Suprapubic skin (tissue), 4 donors: ENCODE data around the gene FLAD1. TPM values are rescaled to one million over a fixed set of nuclear protein-coding genes. Genes with fewer than 3 reads are reported as not detected.

Experiments
- DNase-seq, 2 donors: peaks; one replicate each; pipeline ENCODE4 v3.0.0-alpha.2; 2019; ENCODE audit warnings: low spot score in 2 of 2
- H3K27ac ChIP-seq: fragments of 200-600 bp; sonication (generic); one replicate; pipeline ENCODE4 v1.5.1; 2019
- H3K27me3 ChIP-seq: fragments of 200-600 bp; sonication (generic); one replicate; pipeline ENCODE4 v1.5.1; 2019
- H3K36me3 ChIP-seq: fragments of 200-600 bp; sonication (generic); one replicate; pipeline ENCODE4 v1.5.1; 2019
- H3K4me1 ChIP-seq: fragments of 200-600 bp; sonication (generic); one replicate; pipeline ENCODE4 v1.5.1; 2019
- H3K4me3 ChIP-seq: fragments of 200-600 bp; sonication (generic); one replicate; pipeline ENCODE4 v1.5.1; 2019; ENCODE audit warnings: mild to moderate bottlenecking
- H3K9me3 ChIP-seq: fragments of 200-600 bp; sonication (generic); one replicate; pipeline ENCODE4 v1.5.1; 2019
- CTCF ChIP-seq, 2 donors: fragments of 200-600 bp in 1 of 2; fragments of 450-650 bp in 1 of 2; sonication (generic) in 1 of 2; IDR thresholded peaks; one replicate each; pipeline ENCODE4 v1.5.1; 2016 to 2019; ENCODE audit warnings: antibody characterized with exemption in 2 of 2, mild to moderate bottlenecking in 1 of 2, moderate library complexity in 1 of 2
- EP300 ChIP-seq: sonication (generic); formaldehyde crosslinking; IDR thresholded peaks from one replicate; pipeline ENCODE4 v1.6.1; 2017; ENCODE audit warnings: antibody characterized with exemption
- POLR2A ChIP-seq, 2 donors: fragments of 450-650 bp; IDR thresholded peaks; one replicate each; pipeline ENCODE4 v1.6.1; 2017; ENCODE audit warnings: antibody characterized with exemption in 2 of 2, mild to moderate bottlenecking in 2 of 2, moderate library complexity in 2 of 2
- POLR2AphosphoS5 ChIP-seq, 3 donors: sonication (generic); formaldehyde crosslinking; IDR thresholded peaks; one replicate each; pipeline ENCODE4 v1.6.1; 2017; ENCODE audit warnings: antibody characterized with exemption in 3 of 3
- WGBS: methylation state at CpG from one replicate; pipeline ENCODE4 v1.1.5; 2018; 5-methylcytosine and 5-hydroxymethylcytosine counted together
- total RNA-seq, 4 donors: library from RNA; depleted of rRNA; stranded (reverse); fragments of >200 nt; gene quantifications; one replicate each; pipeline ENCODE4 v1.1.0, GENCODE V29; 2016

The FLAD1 gene
- 10 to 100 TPM; 42.0 to 59.7 (median 52.3) TPM for total RNA-seq

DNA sequence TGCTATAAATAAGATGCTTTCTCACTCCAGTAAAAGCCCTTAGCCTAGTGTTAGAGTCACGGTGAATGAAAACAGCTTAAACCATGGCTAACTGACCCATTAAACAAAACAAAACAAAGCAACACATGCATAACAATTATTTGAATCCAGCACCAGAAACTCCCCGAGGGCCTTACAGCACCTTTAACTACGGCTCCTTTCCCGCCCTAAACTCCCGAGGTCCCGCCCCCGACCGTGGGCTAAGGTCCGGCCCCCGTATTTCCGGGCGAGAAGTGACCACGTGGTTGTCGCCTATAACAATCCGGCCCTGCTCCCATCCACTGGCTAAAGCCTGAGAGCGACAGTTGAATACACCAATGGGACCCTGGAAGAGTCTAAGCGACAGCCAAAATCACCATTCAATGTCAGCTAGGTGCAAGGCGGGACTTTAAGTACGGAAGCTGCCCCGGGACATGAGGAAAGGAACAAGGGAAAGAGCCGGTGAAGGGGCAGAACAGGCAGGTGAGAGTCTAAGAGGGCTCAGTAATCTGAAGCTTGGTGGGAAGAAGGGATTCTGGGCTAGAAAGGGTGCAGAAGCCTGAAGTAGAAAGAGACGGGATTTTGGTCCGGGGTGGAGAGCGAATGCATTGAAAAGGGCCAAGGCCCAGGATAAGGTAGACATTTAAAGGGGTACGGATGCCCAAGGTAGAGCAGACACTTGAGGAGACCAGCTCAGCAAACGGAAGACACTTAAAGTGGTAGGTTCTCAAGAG lies at the start of gene FLAD1:
Gene FLAD1, plus strand, starts transcription at position 448 of the 752 bp plus-strand sequence. CDS start 351 bp downstream, outside the sequence.
- H3K4me1 ChIP-seq: peaks cover 26% of the 10 kb centered on the region
- TF ChIP-seq POLR2A (IDR thresholded peaks at IDR 0.05): no peak
- no peak for TF ChIP-seq CTCF (IDR thresholded peaks at IDR 0.05)
- no peak for TF ChIP-seq EP300
- peak in 2 of 3 donors; percentile 68 to 71 for TF ChIP-seq POLR2AphosphoS5 (IDR thresholded peaks at IDR 0.05)
- under 1% methylated on average over 26 of the region's 26 CpGs for WGBS

DNA sequence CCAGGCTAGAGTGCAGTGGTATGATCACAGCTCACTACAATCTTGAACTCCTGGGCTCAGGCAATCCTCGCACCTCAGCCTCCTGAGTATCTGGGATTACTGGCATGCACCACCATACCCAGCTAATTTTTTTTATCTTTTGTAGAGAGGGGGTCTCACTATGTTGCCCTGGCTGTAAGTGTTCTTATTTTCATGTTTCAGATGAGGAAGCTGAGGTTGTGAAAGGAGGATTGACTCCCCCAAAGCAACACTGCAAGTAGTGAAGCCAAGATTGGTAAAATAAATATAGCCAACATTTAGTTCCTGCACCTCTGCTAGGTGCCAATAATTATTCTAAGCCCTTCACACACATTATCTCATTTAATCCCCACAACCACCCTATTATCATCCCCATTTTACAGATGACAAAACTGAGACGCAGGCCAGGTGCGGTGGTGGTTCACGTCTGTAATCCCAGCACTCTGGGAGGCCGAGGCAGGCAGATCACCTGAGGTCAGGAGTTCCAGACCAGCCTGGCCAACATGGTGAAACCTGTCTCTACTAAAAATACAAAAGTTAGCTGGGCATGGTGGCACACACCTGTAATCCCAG lies 48.7 kb upstream of the FLAD1 start:
- Histone ChIP-seq H3K27ac (no peak overlapping the region), H3K4me1 (peaks cover 45% of the 10 kb centered on the region)
- WGBS: 93% methylated on average over 5 of the region's 5 CpGs

More for the DNA sequence above, at the start of gene FLAD1:
- DNase-seq: peak; percentile 96 to 98
- no peaks in the 10 kb centered on the region for H3K27me3 ChIP-seq
- peak within 1 kb of the TSS; percentile 77 for H3K4me3 ChIP-seq
- peak within 1 kb of the TSS; percentile 86 for H3K27ac ChIP-seq
- peaks cover 14% of the 10 kb centered on the region for H3K36me3 ChIP-seq
- no peaks in the 10 kb centered on the region for H3K9me3 ChIP-seq

DNA sequence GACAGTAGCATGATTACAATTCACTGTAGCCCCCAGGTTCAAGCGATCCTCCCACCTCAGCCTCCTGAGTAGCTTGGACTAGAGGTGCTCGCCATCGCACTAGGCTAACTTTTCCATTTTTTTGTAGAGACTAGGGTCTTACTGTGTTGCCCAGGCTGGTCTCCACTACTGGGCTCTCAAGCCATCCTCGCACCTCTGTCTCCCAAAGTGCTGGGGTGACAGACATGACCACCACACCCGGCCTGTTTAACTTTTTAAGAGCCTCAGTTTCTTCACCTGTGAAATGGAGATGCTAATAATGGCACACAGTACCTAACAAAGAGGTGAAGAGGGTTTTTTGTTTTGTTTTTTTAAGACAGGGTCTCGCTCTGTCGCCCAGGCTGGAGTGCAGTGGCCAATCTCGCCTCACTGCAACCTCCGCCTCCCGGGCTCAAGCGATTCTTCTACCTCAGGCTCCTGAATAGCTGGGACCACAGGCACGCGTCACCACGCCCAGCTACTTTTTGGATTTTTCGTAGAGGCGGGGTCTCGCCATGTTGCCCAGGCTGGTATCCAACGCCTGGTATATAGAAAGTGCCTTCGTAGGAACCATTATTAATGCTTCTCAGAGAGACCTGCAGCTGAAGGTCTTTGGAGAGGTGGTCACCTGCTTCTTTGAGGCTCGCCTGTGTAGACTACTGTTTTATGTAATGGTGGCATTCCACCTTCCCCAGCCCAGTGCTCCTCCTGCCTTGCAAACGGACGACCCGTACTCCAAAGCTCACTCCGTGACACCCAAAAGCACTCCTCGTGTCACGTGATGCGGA lies 47.2 kb upstream of the FLAD1 start:
- peaks cover 59% of the 10 kb centered on the region for H3K4me1 ChIP-seq
- no peak for DNase-seq
- TF ChIP-seq EP300 (peak; percentile 39), POLR2AphosphoS5 (IDR thresholded peaks at IDR 0.05) (no peak), CTCF (IDR thresholded peaks at IDR 0.05) (no peak), POLR2A (IDR thresholded peaks at IDR 0.05) (no peak)

More for the DNA sequence above, 48.7 kb upstream of the FLAD1 start:
- no peak for DNase-seq
- H3K9me3 ChIP-seq: no peaks in the 10 kb centered on the region
- peaks cover 23% of the 10 kb centered on the region for H3K36me3 ChIP-seq
- no peaks in the 10 kb centered on the region for H3K27me3 ChIP-seq
- TF ChIP-seq POLR2AphosphoS5 (IDR thresholded peaks at IDR 0.05): no peak
- TF ChIP-seq CTCF (IDR thresholded peaks at IDR 0.05): no peak
- no peak for TF ChIP-seq EP300
- TF ChIP-seq POLR2A (IDR thresholded peaks at IDR 0.05): no peak
- H3K4me3 ChIP-seq: no peak overlapping the region

GRCh38 chr1:154936555-154937084 lies 46.5 kb upstream of the FLAD1 start, which contains the start of gene PMVK:
Gene PMVK (minus strand): TSS chr1:154936719. CDS start chr1:154936685, 34 bp downstream.
- Histone ChIP-seq H3K36me3 (peaks cover 6% of the 10 kb centered on the region), H3K27me3 (no peaks in the 10 kb centered on the region), H3K27ac (peak within 1 kb of the TSS; percentile 94), H3K9me3 (no peaks in the 10 kb centered on the region), H3K4me1 (peaks cover 66% of the 10 kb centered on the region), H3K4me3 (peak within 1 kb of the TSS; percentile 77)
- peak; percentile 97 to 99 for DNase-seq
- 0% methylated on average over 19 of the region's 45 CpGs for WGBS
- TF ChIP-seq CTCF (IDR thresholded peaks at IDR 0.05) (peak in 1 of 2 donors; percentile 47), POLR2AphosphoS5 (IDR thresholded peaks at IDR 0.05) (peak in 2 of 3 donors; percentile 86 to 96), EP300 (no peak), POLR2A (IDR thresholded peaks at IDR 0.05) (peak in 1 of 2 donors; percentile 45)

More for the DNA sequence above, 47.2 kb upstream of the FLAD1 start:
- 27% methylated on average over 27 of the region's 27 CpGs for WGBS
- Histone ChIP-seq H3K36me3 (peaks cover 11% of the 10 kb centered on the region), H3K27me3 (no peaks in the 10 kb centered on the region), H3K27ac (peak overlapping the region; percentile 94), H3K4me3 (peak overlapping the region; percentile 77), H3K9me3 (no peaks in the 10 kb centered on the region)
